Liver (tissue), 3 donors: ENCODE measurements around the gene DICER1.

Experiments used
- EGR1 ChIP-seq, 2 donors: IDR thresholded peaks; 2 replicates each; pipeline ENCODE4 v1.6.1; 2016 to 2018; ENCODE audit warnings: antibody characterized with exemption in 2 of 2, low read depth in 2 of 2
- FOXA1 ChIP-seq: IDR thresholded peaks from 2 replicates; pipeline ENCODE4 v1.6.1; 2016; ENCODE audit warnings: antibody characterized with exemption
- NR2F2 ChIP-seq: IDR thresholded peaks from 2 replicates; pipeline ENCODE4 v1.6.1; 2016; ENCODE audit warnings: antibody characterized with exemption
- RAD21 ChIP-seq, 2 donors: IDR thresholded peaks; 2 replicates each; pipeline ENCODE4 v1.6.1; 2016; ENCODE audit warnings: antibody characterized with exemption in 2 of 2, mild to moderate bottlenecking in 2 of 2
- SP1 ChIP-seq: IDR thresholded peaks from 2 replicates; pipeline ENCODE4 v1.6.1; 2018; ENCODE audit warnings: antibody characterized with exemption, mild to moderate bottlenecking
- YY1 ChIP-seq: IDR thresholded peaks from 2 replicates; pipeline ENCODE4 v1.6.1; 2016; ENCODE audit warnings: antibody characterized with exemption, mild to moderate bottlenecking
- TF ChIP-seq, protein P1 (sequence below): IDR thresholded peaks from 2 replicates; pipeline ENCODE4 v1.6.1; 2016; ENCODE audit warnings: antibody characterized with exemption
- TF ChIP-seq, protein P2 (sequence below): fragments of 150-350 bp; IDR thresholded peaks from 2 replicates; pipeline ENCODE4 v1.5.1; 2017; ENCODE audit warnings: improper control_type of control experiment, low read depth, low read length; ENCODE audit not compliant: missing input control
- TF ChIP-seq, protein P3 (sequence below): IDR thresholded peaks from 2 replicates; pipeline ENCODE4 v1.6.1; 2016; ENCODE audit warnings: antibody characterized with exemption
- donor health status: healthy.
- donor health status: healthy.

DNA sequence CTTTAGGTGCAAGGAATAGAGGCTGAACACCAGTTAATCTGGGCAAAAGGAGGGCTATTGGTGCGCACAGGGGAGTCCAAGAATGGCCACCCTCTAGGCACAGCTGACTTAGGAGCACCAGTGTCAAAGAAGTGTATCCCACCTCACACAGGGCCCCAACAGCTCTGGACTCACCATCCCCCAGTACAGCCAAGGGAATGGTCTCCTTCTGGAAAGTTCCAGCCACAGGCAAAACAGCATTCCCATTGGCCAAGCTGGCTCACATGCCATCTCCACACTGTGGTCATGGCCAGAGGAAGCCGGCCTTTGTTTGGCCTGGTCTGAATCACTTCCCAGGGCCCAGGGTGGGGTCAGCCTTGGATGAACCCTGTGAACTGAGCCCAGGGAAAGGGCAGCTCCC lies 120.1 kb downstream of the DICER1 start:
- no peak for TF ChIP-seq EGR1 (IDR thresholded peaks at IDR 0.05; ENCODE audit: low read depth in 2 of 2)
- TF ChIP-seq, protein P1, sequence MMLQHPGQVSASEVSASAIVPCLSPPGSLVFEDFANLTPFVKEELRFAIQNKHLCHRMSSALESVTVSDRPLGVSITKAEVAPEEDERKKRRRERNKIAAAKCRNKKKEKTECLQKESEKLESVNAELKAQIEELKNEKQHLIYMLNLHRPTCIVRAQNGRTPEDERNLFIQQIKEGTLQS: no peak
- TF ChIP-seq, protein P2, sequence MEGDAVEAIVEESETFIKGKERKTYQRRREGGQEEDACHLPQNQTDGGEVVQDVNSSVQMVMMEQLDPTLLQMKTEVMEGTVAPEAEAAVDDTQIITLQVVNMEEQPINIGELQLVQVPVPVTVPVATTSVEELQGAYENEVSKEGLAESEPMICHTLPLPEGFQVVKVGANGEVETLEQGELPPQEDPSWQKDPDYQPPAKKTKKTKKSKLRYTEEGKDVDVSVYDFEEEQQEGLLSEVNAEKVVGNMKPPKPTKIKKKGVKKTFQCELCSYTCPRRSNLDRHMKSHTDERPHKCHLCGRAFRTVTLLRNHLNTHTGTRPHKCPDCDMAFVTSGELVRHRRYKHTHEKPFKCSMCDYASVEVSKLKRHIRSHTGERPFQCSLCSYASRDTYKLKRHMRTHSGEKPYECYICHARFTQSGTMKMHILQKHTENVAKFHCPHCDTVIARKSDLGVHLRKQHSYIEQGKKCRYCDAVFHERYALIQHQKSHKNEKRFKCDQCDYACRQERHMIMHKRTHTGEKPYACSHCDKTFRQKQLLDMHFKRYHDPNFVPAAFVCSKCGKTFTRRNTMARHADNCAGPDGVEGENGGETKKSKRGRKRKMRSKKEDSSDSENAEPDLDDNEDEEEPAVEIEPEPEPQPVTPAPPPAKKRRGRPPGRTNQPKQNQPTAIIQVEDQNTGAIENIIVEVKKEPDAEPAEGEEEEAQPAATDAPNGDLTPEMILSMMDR: no peak
- TF ChIP-seq, protein P3, sequence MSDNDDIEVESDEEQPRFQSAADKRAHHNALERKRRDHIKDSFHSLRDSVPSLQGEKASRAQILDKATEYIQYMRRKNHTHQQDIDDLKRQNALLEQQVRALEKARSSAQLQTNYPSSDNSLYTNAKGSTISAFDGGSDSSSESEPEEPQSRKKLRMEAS: no peak
- TF ChIP-seq FOXA1: no peak
- no peak for TF ChIP-seq SP1
- no peak for TF ChIP-seq NR2F2
- TF ChIP-seq RAD21 (IDR thresholded peaks at IDR 0.05): no peak
- no peak for TF ChIP-seq YY1
